ENCODE results near the gene NOS1. TPM values are rescaled to one million over a fixed set of nuclear protein-coding genes. Genes with fewer than 3 reads are reported as not detected.

Gene NOS1
- total and polyA plus RNA-seq, 10 donors, result 0.03 to 0.22 (median 0.04) TPM; not detected in 6

GRCh38 chr12:117395766-117396165 is 34.3 kb upstream of the NOS1 start:
- H3K27ac ChIP-seq, result no peak overlapping the region
- H3K4me3 ChIP-seq, result no peak overlapping the region
- H3K9me3 ChIP-seq, result peaks cover 0 to 18% (median 4%) of the 10 kb centered on the region in 8 donors
- DNase-seq, result no peak
- intact Hi-C loops (cut with DNase I; ENCODE audit: low total_unique reads), result no loop called here
- H3K36me3 ChIP-seq, result no peaks in the 10 kb centered on the region
- H3K27me3 ChIP-seq (replicated peaks in 1 of 7), result peaks cover 0 to 6% (median 0%) of the 10 kb centered on the region in 7 donors
- TF ChIP-seq CTCF (IDR thresholded peaks at IDR 0.05 in 8 of 11, conservative IDR thresholded peaks at IDR 0.05 in 3 of 11) (no peak), POLR2AphosphoS5 (IDR thresholded peaks at IDR 0.05) (no peak), POLR2A (IDR thresholded peaks at IDR 0.05) (no peak)
- H3K4me1 ChIP-seq, result no peaks in the 10 kb centered on the region

GRCh38 chr12:117394491-117394890 is 33.1 kb upstream of the NOS1 start:
- WGBS, 5 donors, result 61 to 83% (median 68%) methylated on average over 1 of the region's 1 CpG

GRCh38 chr12:117393656-117394055 is 32.2 kb upstream of the NOS1 start:
- Histone ChIP-seq H3K9me3 (peaks cover 0 to 9% (median 2%) of the 10 kb centered on the region in 8 donors), H3K4me3 (no peak overlapping the region), H3K36me3 (no peaks in the 10 kb centered on the region), H3K27me3 (replicated peaks in 1 of 7) (peaks cover 0 to 6% (median 0%) of the 10 kb centered on the region in 7 donors), H3K27ac (no peak overlapping the region), H3K4me1 (no peaks in the 10 kb centered on the region)
- intact Hi-C loops (cut with DNase I; ENCODE audit: low total_unique reads), result no loop called here
- 82 to 91% (median 86%) methylated on average over 7 of the region's 7 CpGs for WGBS, 5 donors
- TF ChIP-seq POLR2A (IDR thresholded peaks at IDR 0.05), result no peak
- TF ChIP-seq CTCF (IDR thresholded peaks at IDR 0.05 in 8 of 11, conservative IDR thresholded peaks at IDR 0.05 in 3 of 11), result no peak
- TF ChIP-seq POLR2AphosphoS5 (IDR thresholded peaks at IDR 0.05), result no peak
- DNase-seq, result no peak

More at GRCh38 chr12:117394491-117394890, 33.1 kb upstream of the NOS1 start:
- Histone ChIP-seq H3K9me3 (peaks cover 0 to 18% (median 4%) of the 10 kb centered on the region in 8 donors), H3K4me1 (no peaks in the 10 kb centered on the region), H3K27me3 (replicated peaks in 1 of 7) (peaks cover 0 to 6% (median 0%) of the 10 kb centered on the region in 7 donors), H3K36me3 (no peaks in the 10 kb centered on the region), H3K27ac (no peak overlapping the region), H3K4me3 (no peak overlapping the region)
- TF ChIP-seq CTCF (IDR thresholded peaks at IDR 0.05 in 8 of 11, conservative IDR thresholded peaks at IDR 0.05 in 3 of 11) (no peak), POLR2AphosphoS5 (IDR thresholded peaks at IDR 0.05) (no peak), POLR2A (IDR thresholded peaks at IDR 0.05) (no peak)
- DNase-seq, result no peak
- intact Hi-C loops (cut with DNase I; ENCODE audit: low total_unique reads), result no loop called here

- Histone ChIP-seq H3K27me3 (replicated peaks in 1 of 7) (peaks cover 0 to 3% (median 0%) of the 10 kb centered on the region in 7 donors), H3K9me3 (no peaks in the 10 kb centered on the region), H3K4me1 (no peaks in the 10 kb centered on the region), H3K4me3 (no peak overlapping the region), H3K27ac (no peak overlapping the region), H3K36me3 (no peaks in the 10 kb centered on the region)
- 88 to 98% (median 90%) methylated on average over 5 of the region's 5 CpGs for WGBS, 5 donors
- no peak for DNase-seq
- TF ChIP-seq POLR2AphosphoS5 (IDR thresholded peaks at IDR 0.05) (no peak), POLR2A (IDR thresholded peaks at IDR 0.05) (no peak), CTCF (IDR thresholded peaks at IDR 0.05 in 8 of 11, conservative IDR thresholded peaks at IDR 0.05 in 3 of 11) (no peak)
- intact Hi-C loops (cut with DNase I; ENCODE audit: low total_unique reads), result no loop called here
These were observed 29.4 kb upstream of the NOS1 start for GRCh38 chr12:117390866-117391265.
